ENCODE data around the gene KMT2A. TPM values are rescaled to one million over a fixed set of nuclear protein-coding genes. Genes with fewer than 3 reads are reported as not detected.

The KMT2A gene
- total RNA-seq, 2 experiments from 2014 or later, result 83.1 to 86.7 TPM

DNA sequence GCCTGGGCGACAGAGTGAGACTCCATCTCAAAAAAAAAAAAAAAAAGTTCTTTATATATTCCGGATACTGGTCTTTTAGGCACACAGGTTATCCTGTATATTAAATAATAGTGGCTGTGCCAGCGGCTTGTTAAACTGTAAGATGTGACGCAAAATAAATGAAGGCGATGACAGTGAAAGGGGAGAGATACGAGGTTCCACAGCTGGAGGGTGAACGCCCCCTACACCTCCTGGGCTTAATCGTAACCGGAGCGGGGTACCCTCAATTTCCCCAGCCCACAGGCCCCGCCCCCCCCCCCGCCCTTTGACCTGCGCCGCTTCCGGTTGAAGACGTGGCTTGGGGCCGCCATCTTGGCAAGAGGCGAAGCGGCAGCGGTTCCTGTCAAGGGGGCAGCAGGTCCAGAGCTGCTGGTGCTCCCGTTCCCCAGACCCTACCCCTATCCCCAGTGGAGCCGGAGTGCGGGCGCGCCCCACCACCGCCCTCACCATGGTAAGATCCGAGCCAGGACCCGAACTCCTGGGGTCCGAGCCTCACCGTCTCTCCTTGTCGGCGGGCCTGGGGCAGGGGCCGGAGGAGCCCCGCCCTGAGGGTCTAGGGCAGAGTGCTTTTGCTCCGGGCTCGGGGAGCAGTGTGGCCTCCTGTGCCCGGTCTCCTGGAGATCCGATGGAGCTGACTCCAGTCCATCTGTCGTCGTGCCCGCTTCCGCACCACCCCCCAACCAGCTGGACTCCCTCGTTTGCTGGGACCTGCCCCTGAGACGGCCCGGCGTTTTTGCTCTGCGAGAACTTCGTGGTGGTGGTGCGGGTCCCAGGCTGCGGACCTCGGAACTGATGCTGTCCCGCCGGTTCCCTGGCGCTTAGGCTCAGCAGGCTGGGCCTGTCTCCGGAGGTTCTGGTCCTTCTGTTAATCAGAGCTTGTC lies 136.0 kb downstream of the KMT2A start, which contains the start of gene ARCN1:
ARCN1 (plus strand) TSS at position 349 of the 920 bp plus-strand sequence; CDS start at position 488, 139 bp downstream.
- no peaks in the 10 kb centered on the region for H3K27me3 Mint-ChIP-seq (ENCODE audit: low read depth)
- H3K36me3 Mint-ChIP-seq (ENCODE audit: low read depth), result peaks cover 24% of the 10 kb centered on the region
- DNase-seq, result peak; percentile 84
- peak within 1 kb of the TSS; percentile 91 for H3K27ac Mint-ChIP-seq
- CTCF ChIA-PET, result interaction anchor here (1.0 to 2.7 kb wide), 5 partner anchors 23 to 765 kb away, joined by 3 to 13 read pairs (median 4); no protein-coding TSS in a partner anchor
- ATAC-seq, result peak; percentile 84
- no peaks in the 10 kb centered on the region for H3K9me3 Mint-ChIP-seq (ENCODE audit: insufficient read depth)
- peaks cover 45% of the 10 kb centered on the region for H3K4me1 Mint-ChIP-seq (ENCODE audit: low read depth)
- POLR2A ChIA-PET, result interaction anchor here (0.6 to 1.6 kb wide), 9 partner anchors 15 to 1244 kb away, joined by 3 to 4 read pairs (median 3); partner anchors contain the start of genes CD3E, DDX6 and PHLDB1
- peak within 1 kb of the TSS; percentile 94 for H3K4me3 Mint-ChIP-seq

DNA sequence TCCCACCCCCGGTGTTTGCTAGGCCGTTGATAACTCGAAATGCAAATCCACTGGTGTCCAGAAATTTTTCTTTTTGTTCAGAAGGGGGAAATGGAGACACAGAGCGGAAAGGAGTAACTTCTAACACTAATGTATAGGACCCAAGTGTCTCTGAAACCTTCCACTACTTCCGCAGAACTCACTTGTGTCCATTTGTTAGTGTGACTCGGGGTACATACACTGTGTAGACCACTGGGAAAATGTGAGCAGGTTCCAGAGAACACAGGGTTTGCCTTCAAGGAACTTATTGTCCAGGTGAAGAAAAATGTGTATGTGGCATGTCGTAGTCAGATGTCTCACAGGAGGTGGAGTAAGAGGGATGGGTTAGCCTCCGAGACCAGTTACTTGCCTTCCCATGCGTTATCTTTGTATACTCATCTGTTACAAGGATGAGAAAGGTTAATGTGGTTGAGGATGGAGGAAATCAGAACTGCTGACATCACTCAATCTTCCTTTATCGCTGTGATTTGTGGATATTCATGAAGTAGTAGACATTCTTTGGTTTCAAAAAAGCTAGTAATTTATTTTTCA lies 136.8 kb downstream of the KMT2A start:
- DNase-seq (peak; percentile 42), ATAC-seq (peak; percentile 57)
- POLR2A ChIA-PET, result interaction anchor here (0.8 to 1.6 kb wide), 5 partner anchors 22 to 268 kb away, joined by 3 to 4 read pairs (median 3); partner anchors contain the start of genes CD3E and PHLDB1
- peak overlapping the region; percentile 91 for H3K27ac Mint-ChIP-seq
- H3K4me3 Mint-ChIP-seq, result peak overlapping the region; percentile 94
- peaks cover 28% of the 10 kb centered on the region for H3K36me3 Mint-ChIP-seq (ENCODE audit: low read depth)
- no peaks in the 10 kb centered on the region for H3K9me3 Mint-ChIP-seq (ENCODE audit: insufficient read depth)
- CTCF ChIA-PET, result interaction anchor here (1.0 to 2.7 kb wide), 5 partner anchors 22 to 766 kb away, joined by 3 to 13 read pairs (median 4); no protein-coding TSS in a partner anchor
- no peaks in the 10 kb centered on the region for H3K27me3 Mint-ChIP-seq (ENCODE audit: low read depth)
- H3K4me1 Mint-ChIP-seq (ENCODE audit: low read depth), result peaks cover 47% of the 10 kb centered on the region

DNA sequence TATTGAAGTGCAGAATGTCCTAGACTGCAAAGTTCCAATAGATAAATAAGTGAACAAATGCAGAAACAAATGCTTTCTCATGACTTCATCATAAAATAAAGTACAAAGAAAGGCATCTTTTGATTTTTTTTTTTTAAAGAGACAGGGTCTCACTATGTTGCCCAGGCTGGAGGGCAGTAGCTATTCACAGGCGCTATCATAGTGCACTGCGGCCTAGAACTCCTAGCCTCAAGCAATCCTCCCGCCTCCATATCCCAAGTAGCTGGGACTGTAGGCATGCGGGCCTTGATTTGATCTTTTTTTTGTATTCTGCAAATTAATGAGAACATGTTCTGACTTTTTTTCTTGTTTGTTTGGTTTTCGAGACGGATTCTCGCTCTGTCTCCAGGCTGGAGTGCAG lies 138.3 kb downstream of the KMT2A start:
- CTCF ChIA-PET, result no interaction called here
- no peak for ATAC-seq
- POLR2A ChIA-PET, result no interaction called here
- no peak for DNase-seq
- H3K4me3 Mint-ChIP-seq, result no peak overlapping the region
- H3K9me3 Mint-ChIP-seq (ENCODE audit: insufficient read depth), result no peaks in the 10 kb centered on the region
- H3K36me3 Mint-ChIP-seq (ENCODE audit: low read depth), result peaks cover 31% of the 10 kb centered on the region
- no peak overlapping the region for H3K27ac Mint-ChIP-seq
- H3K27me3 Mint-ChIP-seq (ENCODE audit: low read depth), result no peaks in the 10 kb centered on the region
- peaks cover 51% of the 10 kb centered on the region for H3K4me1 Mint-ChIP-seq (ENCODE audit: low read depth)

Other genes with a start within 250 kb of the KMT2A start
- gene JAML, start 211.5 kb upstream of the KMT2A start, total RNA-seq, result 100 to 1,000 TPM; 140 to 144 TPM
- gene MPZL3, start 184.1 kb upstream of the KMT2A start, total RNA-seq, result 10 to 100 TPM; 19.6 to 20.0 TPM
- 10 to 100 TPM; 11.7 to 12.2 TPM for gene MPZL2, start 172.2 kb upstream of the KMT2A start, total RNA-seq
- gene CD3E, start 131.8 kb upstream of the KMT2A start, total RNA-seq, result 100 to 1,000 TPM; 515 to 530 TPM
- gene CD3D, start 93.8 kb upstream of the KMT2A start, total RNA-seq, result 100 to 1,000 TPM; 541 to 588 TPM
- gene CD3G, start 92.1 kb upstream of the KMT2A start, total RNA-seq, result 100 to 1,000 TPM; 227 to 232 TPM
- 10 to 100 TPM; 38.5 to 39.8 TPM for gene UBE4A, start 76.9 kb upstream of the KMT2A start, total RNA-seq
- 100 to 1,000 TPM; 275 to 298 TPM for gene ATP5MG, start 34.9 kb upstream of the KMT2A start, total RNA-seq
- under 1 TPM; 0.37 to 0.99 TPM for gene TTC36, start 91.0 kb downstream of the KMT2A start, total RNA-seq
- gene TMEM25, start 94.7 kb downstream of the KMT2A start, total RNA-seq, result 1 to 10 TPM; 6.1 to 8.9 TPM
- 10 to 100 TPM; 12.0 to 12.3 TPM for gene IFT46, start 129.4 kb downstream of the KMT2A start, total RNA-seq
- 100 to 1,000 TPM; 106 to 109 TPM for gene ARCN1, start 135.9 kb downstream of the KMT2A start, total RNA-seq
- gene PHLDB1, start 171.1 kb downstream of the KMT2A start, total RNA-seq, result under 1 TPM; 0.63 to 0.76 TPM
- gene TREH, start 243.2 kb downstream of the KMT2A start, total RNA-seq, result not detected